Parathyroid adenoma (tissue), 2 donors: Measurements from ENCODE around the gene CCL23.
A peak's percentile ranks its signal among the peaks of the same experiment; 100 is the strongest.
"Not testable (repeated sequence)": the region's sequence is repeated elsewhere in the genome, so short reads cannot be mapped to it uniquely, and the experiment has no call there.

Source experiments
- H2AFZ ChIP-seq: fragments of 300-600 bp; sonication (generic); one replicate; pipeline ENCODE4 v1.7.0; 2017; ENCODE audit warnings: antibody characterized with exemption, mild to moderate bottlenecking
- H3K27ac ChIP-seq: fragments of 300-600 bp; sonication (generic); one replicate; pipeline ENCODE4 v1.7.0; 2017
- H3K27me3 ChIP-seq: fragments of 300-600 bp; sonication (generic); one replicate; pipeline ENCODE4 v1.7.0; 2017; ENCODE audit warnings: low read length; ENCODE audit not compliant: control insufficient read depth, insufficient read depth
- H3K36me3 ChIP-seq: fragments of 300-600 bp; sonication (generic); one replicate; pipeline ENCODE4 v1.7.0; 2017; ENCODE audit warnings: low read length; ENCODE audit not compliant: control insufficient read depth, insufficient read depth
- H3K4me1 ChIP-seq: fragments of 300-600 bp; sonication (generic); one replicate; pipeline ENCODE4 v1.7.0; 2017; ENCODE audit warnings: control low read depth
- H3K4me2 ChIP-seq: fragments of 300-600 bp; sonication (generic); one replicate; pipeline ENCODE4 v1.7.0; 2017; ENCODE audit warnings: low read length
- H3K4me3 ChIP-seq: fragments of 300-600 bp; sonication (generic); one replicate; pipeline ENCODE4 v1.7.0; 2017; ENCODE audit warnings: low read depth, low read length
- H3K79me2 ChIP-seq: fragments of 300-600 bp; sonication (generic); one replicate; pipeline ENCODE4 v1.7.0; 2017; ENCODE audit warnings: control low read depth
- H3K9ac ChIP-seq: fragments of 300-600 bp; sonication (generic); one replicate; pipeline ENCODE4 v1.7.0; 2017; ENCODE audit warnings: mild to moderate bottlenecking
- H3K9me3 ChIP-seq: fragments of 300-600 bp; sonication (generic); one replicate; pipeline ENCODE4 v1.7.0; 2017; ENCODE audit warnings: low read length; ENCODE audit not compliant: control insufficient read depth
- CTCF ChIP-seq: fragments of 300-600 bp; sonication (generic); IDR thresholded peaks from one replicate; pipeline ENCODE4 v1.7.0; 2017; ENCODE audit warnings: antibody characterized with exemption, mild to moderate bottlenecking
- donor health status: primary hyperparathyroidism.

The CCL23 gene

GRCh38 chr17:35998018-35998545 is 19.7 kb downstream of the CCL23 start:
- Histone ChIP-seq H3K4me3 (no peak overlapping the region), H3K9me3 (no peaks in the 10 kb centered on the region), H3K9ac (no peak overlapping the region), H2AFZ (no peak overlapping the region), H3K36me3 (no peaks in the 10 kb centered on the region), H3K27ac (no peak overlapping the region), H3K27me3 (no peaks in the 10 kb centered on the region), H3K4me1 (no peaks in the 10 kb centered on the region), H3K79me2 (no peaks in the 10 kb centered on the region), H3K4me2 (no peak overlapping the region)
- no peak for TF ChIP-seq CTCF

- not testable (repeated sequence) for H3K36me3 ChIP-seq, H3K9ac ChIP-seq, H3K9me3 ChIP-seq, H3K4me2 ChIP-seq, H2AFZ ChIP-seq, H3K79me2 ChIP-seq, H3K4me3 ChIP-seq, H3K27ac ChIP-seq, H3K27me3 ChIP-seq, H3K4me1 ChIP-seq
Measured at GRCh38 chr17:35995346-35995745, 22.4 kb downstream of the CCL23 start.

- no peaks in the 10 kb centered on the region for H3K9me3 ChIP-seq
- no peak overlapping the region for H3K4me3 ChIP-seq
- H3K36me3 ChIP-seq: no peaks in the 10 kb centered on the region
- no peak overlapping the region for H2AFZ ChIP-seq
- no peaks in the 10 kb centered on the region for H3K79me2 ChIP-seq
- H3K4me2 ChIP-seq: no peak overlapping the region
- H3K27ac ChIP-seq: no peak overlapping the region
- H3K9ac ChIP-seq: no peak overlapping the region
- no peaks in the 10 kb centered on the region for H3K27me3 ChIP-seq
- no peak for TF ChIP-seq CTCF
- no peaks in the 10 kb centered on the region for H3K4me1 ChIP-seq
Measured at GRCh38 chr17:35991075-35991474, 26.7 kb downstream of the CCL23 start.

GRCh38 chr17:35988164-35988563 is 29.6 kb downstream of the CCL23 start:
- H3K36me3 ChIP-seq: no peaks in the 10 kb centered on the region
- no peak overlapping the region for H3K27ac ChIP-seq
- no peak overlapping the region for H3K4me3 ChIP-seq
- H3K79me2 ChIP-seq: no peaks in the 10 kb centered on the region
- H3K9ac ChIP-seq: no peak overlapping the region
- no peak for TF ChIP-seq CTCF
- H3K9me3 ChIP-seq: no peaks in the 10 kb centered on the region
- H3K4me2 ChIP-seq: no peak overlapping the region
- H3K4me1 ChIP-seq: no peaks in the 10 kb centered on the region
- no peaks in the 10 kb centered on the region for H3K27me3 ChIP-seq
- no peak overlapping the region for H2AFZ ChIP-seq

- no peaks in the 10 kb centered on the region for H3K36me3 ChIP-seq
- no peaks in the 10 kb centered on the region for H3K79me2 ChIP-seq
- peak within 1 kb of the TSS; percentile 13 for H3K4me3 ChIP-seq
- no peaks in the 10 kb centered on the region for H3K9me3 ChIP-seq
- H3K9ac ChIP-seq: no peak within 1 kb of the TSS
- TF ChIP-seq CTCF: no peak
- no peaks in the 10 kb centered on the region for H3K27me3 ChIP-seq
- no peak within 1 kb of the TSS for H2AFZ ChIP-seq
- H3K27ac ChIP-seq: peak within 1 kb of the TSS; percentile 6
- no peaks in the 10 kb centered on the region for H3K4me1 ChIP-seq
- no peak within 1 kb of the TSS for H3K4me2 ChIP-seq
Measured at GRCh38 chr17:35986643-35987042, 31.1 kb downstream of the CCL23 start, which contains the start of gene CCL14. CCL14 (minus strand) TSS chr17:35986729; CDS start chr17:35986649, 80 bp downstream.
